ENCODE data around the gene SPPL2B. TPM values are rescaled to one million over a fixed set of nuclear protein-coding genes. Genes with fewer than 3 reads are reported as not detected.
"Not testable (repeated sequence)": the region's sequence is repeated elsewhere in the genome, so short reads cannot be mapped to it uniquely, and the experiment has no call there.

The SPPL2B gene
- total and polyA plus RNA-seq, 2 donors = 17.3 to 125 TPM

- peaks cover 0 to 20% of the 10 kb centered on the region in 2 donors for H3K27me3 ChIP-seq (ENCODE audit: control insufficient read depth in 2 of 2, insufficient read depth in 1 of 2, low read length in 1 of 2)
- H3K36me3 ChIP-seq (ENCODE audit: control insufficient read depth in 2 of 2, insufficient read depth in 2 of 2, low read length in 1 of 2) = no peaks in the 10 kb centered on the region
- no peaks in the 10 kb centered on the region for H3K4me1 ChIP-seq (ENCODE audit: control insufficient read depth in 2 of 2, insufficient read depth in 2 of 2, low read length in 2 of 2)
- peaks cover 0 to 4% of the 10 kb centered on the region in 2 donors for H3K9me3 ChIP-seq (ENCODE audit: control insufficient read depth in 2 of 2, insufficient read depth in 1 of 2, low read length in 1 of 2)
- no peak overlapping the region for H3K27ac ChIP-seq (ENCODE audit: low read depth in 1 of 2, low read length in 1 of 2)
- H3K4me3 ChIP-seq (ENCODE audit: low read length in 2 of 2) = no peak overlapping the region
- WGBS = 91% methylated on average over 21 of the region's 21 CpGs
- DNase-seq (ENCODE audit: low read depth in 6 of 9, low spot score in 9 of 9) = no peak
Measured at GRCh38 chr19:2389594-2389993, 61.1 kb downstream of the SPPL2B start.

DNA sequence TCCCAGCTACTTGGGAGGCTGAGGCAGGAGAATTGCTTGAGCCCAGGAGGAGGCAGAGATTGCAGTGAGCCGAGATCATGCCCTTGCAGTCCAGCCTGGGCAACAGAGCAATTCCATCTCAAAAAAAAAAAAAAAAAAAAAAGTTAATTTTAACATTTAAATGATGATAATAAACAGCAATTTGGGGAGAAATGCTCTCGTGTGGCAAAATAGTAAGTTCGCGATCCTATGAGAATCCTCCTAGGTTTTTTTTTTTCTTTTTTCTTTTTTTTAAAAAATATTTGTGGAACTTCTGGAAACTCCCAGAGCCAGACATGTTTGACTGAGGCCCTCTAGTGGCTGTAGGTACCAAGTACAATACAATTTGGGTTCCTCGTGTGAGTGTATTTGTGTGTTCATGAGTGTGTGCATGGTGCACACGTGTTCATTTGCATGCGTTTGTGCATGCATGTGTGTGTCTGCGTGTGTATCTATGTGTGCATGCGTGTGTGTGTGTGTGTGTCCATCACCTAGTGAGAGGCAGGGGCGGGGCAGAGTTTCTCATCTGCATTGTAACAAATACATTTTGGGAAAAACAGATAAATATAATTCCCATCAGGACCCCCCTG is 62.7 kb downstream of the SPPL2B start:
- H3K4me3 ChIP-seq (ENCODE audit: low read length in 2 of 2) = no peak overlapping the region
- H3K9me3 ChIP-seq (ENCODE audit: control insufficient read depth in 2 of 2, insufficient read depth in 1 of 2, low read length in 1 of 2) = no peaks in the 10 kb centered on the region
- H3K27ac ChIP-seq (ENCODE audit: low read depth in 1 of 2, low read length in 1 of 2) = no peak overlapping the region
- no peaks in the 10 kb centered on the region for H3K4me1 ChIP-seq (ENCODE audit: control insufficient read depth in 2 of 2, insufficient read depth in 2 of 2, low read length in 2 of 2)
- peak in 8 of 9 donors; percentile 28 to 74 (median 44) for DNase-seq (ENCODE audit: low read depth in 6 of 9, low spot score in 9 of 9)
- 13% methylated on average over 10 of the region's 10 CpGs for WGBS
- H3K27me3 ChIP-seq (ENCODE audit: control insufficient read depth in 2 of 2, insufficient read depth in 1 of 2, low read length in 1 of 2) = peaks cover 0 to 14% of the 10 kb centered on the region in 2 donors
- no peaks in the 10 kb centered on the region for H3K36me3 ChIP-seq (ENCODE audit: control insufficient read depth in 2 of 2, insufficient read depth in 2 of 2, low read length in 1 of 2)

- no peak for DNase-seq (ENCODE audit: low read depth in 6 of 9, low spot score in 9 of 9)
- H3K27ac ChIP-seq (ENCODE audit: low read depth in 1 of 2, low read length in 1 of 2) = no peak overlapping the region
- no peak overlapping the region for H3K4me3 ChIP-seq (ENCODE audit: low read length in 2 of 2)
- H3K27me3 ChIP-seq (ENCODE audit: control insufficient read depth in 2 of 2, insufficient read depth in 1 of 2, low read length in 1 of 2) = peaks cover 0 to 13% of the 10 kb centered on the region in 2 donors
- 88% methylated on average over 7 of the region's 7 CpGs for WGBS
- no peaks in the 10 kb centered on the region for H3K36me3 ChIP-seq (ENCODE audit: control insufficient read depth in 2 of 2, insufficient read depth in 2 of 2, low read length in 1 of 2)
- no peaks in the 10 kb centered on the region for H3K4me1 ChIP-seq (ENCODE audit: control insufficient read depth in 2 of 2, insufficient read depth in 2 of 2, low read length in 2 of 2)
- no peaks in the 10 kb centered on the region for H3K9me3 ChIP-seq (ENCODE audit: control insufficient read depth in 2 of 2, insufficient read depth in 1 of 2, low read length in 1 of 2)
Measured at GRCh38 chr19:2392366-2392765, 63.9 kb downstream of the SPPL2B start.

- H3K27ac ChIP-seq (ENCODE audit: low read depth in 1 of 2, low read length in 1 of 2); H3K27me3 ChIP-seq (ENCODE audit: control insufficient read depth in 2 of 2, insufficient read depth in 1 of 2, low read length in 1 of 2); H3K36me3 ChIP-seq (ENCODE audit: control insufficient read depth in 2 of 2, insufficient read depth in 2 of 2, low read length in 1 of 2); H3K4me3 ChIP-seq (ENCODE audit: low read length in 2 of 2); DNase-seq (ENCODE audit: low read depth in 6 of 9, low spot score in 9 of 9); H3K9me3 ChIP-seq (ENCODE audit: control insufficient read depth in 2 of 2, insufficient read depth in 1 of 2, low read length in 1 of 2); H3K4me1 ChIP-seq (ENCODE audit: control insufficient read depth in 2 of 2, insufficient read depth in 2 of 2, low read length in 2 of 2): not testable (repeated sequence)
- WGBS = 80% methylated on average over 8 of the region's 8 CpGs
Measured at GRCh38 chr19:2392899-2393298, 64.4 kb downstream of the SPPL2B start.

- H3K36me3 ChIP-seq (ENCODE audit: control insufficient read depth in 2 of 2, insufficient read depth in 2 of 2, low read length in 1 of 2) = no peaks in the 10 kb centered on the region
- WGBS = 62% methylated on average over 8 of the region's 8 CpGs
- no peak overlapping the region for H3K4me3 ChIP-seq (ENCODE audit: low read length in 2 of 2)
- no peak overlapping the region for H3K27ac ChIP-seq (ENCODE audit: low read depth in 1 of 2, low read length in 1 of 2)
- no peak for DNase-seq (ENCODE audit: low read depth in 6 of 9, low spot score in 9 of 9)
- H3K27me3 ChIP-seq (ENCODE audit: control insufficient read depth in 2 of 2, insufficient read depth in 1 of 2, low read length in 1 of 2) = peaks cover 0 to 5% of the 10 kb centered on the region in 2 donors
- H3K4me1 ChIP-seq (ENCODE audit: control insufficient read depth in 2 of 2, insufficient read depth in 2 of 2, low read length in 2 of 2) = no peaks in the 10 kb centered on the region
- H3K9me3 ChIP-seq (ENCODE audit: control insufficient read depth in 2 of 2, insufficient read depth in 1 of 2, low read length in 1 of 2) = no peaks in the 10 kb centered on the region
Measured at GRCh38 chr19:2394054-2394441, 65.6 kb downstream of the SPPL2B start.

GRCh38 chr19:2394442-2395292 is 66.2 kb downstream of the SPPL2B start:
- H3K4me3 ChIP-seq (ENCODE audit: low read length in 2 of 2) = peak overlapping the region in 1 of 2 donors; percentile 17
- DNase-seq (ENCODE audit: low read depth in 6 of 9, low spot score in 9 of 9) = no peak
- no peaks in the 10 kb centered on the region for H3K9me3 ChIP-seq (ENCODE audit: control insufficient read depth in 2 of 2, insufficient read depth in 1 of 2, low read length in 1 of 2)
- peaks cover 0 to 4% of the 10 kb centered on the region in 2 donors for H3K27me3 ChIP-seq (ENCODE audit: control insufficient read depth in 2 of 2, insufficient read depth in 1 of 2, low read length in 1 of 2)
- H3K4me1 ChIP-seq (ENCODE audit: control insufficient read depth in 2 of 2, insufficient read depth in 2 of 2, low read length in 2 of 2) = no peaks in the 10 kb centered on the region
- no peaks in the 10 kb centered on the region for H3K36me3 ChIP-seq (ENCODE audit: control insufficient read depth in 2 of 2, insufficient read depth in 2 of 2, low read length in 1 of 2)
- peak overlapping the region in 1 of 2 donors; percentile 25 for H3K27ac ChIP-seq (ENCODE audit: low read depth in 1 of 2, low read length in 1 of 2)
- WGBS = 51% methylated on average over 27 of the region's 27 CpGs

DNA sequence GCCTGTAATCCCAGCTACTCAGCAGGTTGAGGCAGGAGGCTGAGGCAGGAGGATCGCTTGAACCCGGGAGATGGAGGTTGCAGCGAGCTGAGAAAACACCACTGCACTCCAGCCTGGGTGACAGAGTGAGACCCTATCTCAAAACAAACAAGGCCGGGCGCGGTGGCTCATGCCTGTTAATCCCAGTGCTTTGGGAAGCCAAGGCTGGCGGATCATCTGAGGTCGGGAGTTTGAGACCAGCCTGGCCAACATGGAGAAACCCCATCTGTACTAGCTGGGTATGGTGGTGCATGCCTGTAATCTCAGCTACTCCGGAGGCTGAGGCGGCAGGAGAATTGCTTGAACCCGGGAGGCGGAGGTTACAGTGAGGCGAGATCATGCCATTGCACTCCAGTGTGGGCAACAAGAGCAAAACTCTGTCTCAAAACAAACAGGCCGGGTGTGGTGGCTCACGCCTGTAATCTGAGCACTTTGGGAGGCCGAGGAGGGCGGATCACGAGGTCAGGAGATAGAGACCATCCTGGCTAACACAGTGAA is 66.9 kb downstream of the SPPL2B start:
- H3K27me3 ChIP-seq (ENCODE audit: control insufficient read depth in 2 of 2, insufficient read depth in 1 of 2, low read length in 1 of 2); H3K9me3 ChIP-seq (ENCODE audit: control insufficient read depth in 2 of 2, insufficient read depth in 1 of 2, low read length in 1 of 2); H3K4me1 ChIP-seq (ENCODE audit: control insufficient read depth in 2 of 2, insufficient read depth in 2 of 2, low read length in 2 of 2); H3K36me3 ChIP-seq (ENCODE audit: control insufficient read depth in 2 of 2, insufficient read depth in 2 of 2, low read length in 1 of 2); H3K4me3 ChIP-seq (ENCODE audit: low read length in 2 of 2); H3K27ac ChIP-seq (ENCODE audit: low read depth in 1 of 2, low read length in 1 of 2); DNase-seq (ENCODE audit: low read depth in 6 of 9, low spot score in 9 of 9): not testable (repeated sequence)
- WGBS = 97% methylated on average over 18 of the region's 18 CpGs

DNA sequence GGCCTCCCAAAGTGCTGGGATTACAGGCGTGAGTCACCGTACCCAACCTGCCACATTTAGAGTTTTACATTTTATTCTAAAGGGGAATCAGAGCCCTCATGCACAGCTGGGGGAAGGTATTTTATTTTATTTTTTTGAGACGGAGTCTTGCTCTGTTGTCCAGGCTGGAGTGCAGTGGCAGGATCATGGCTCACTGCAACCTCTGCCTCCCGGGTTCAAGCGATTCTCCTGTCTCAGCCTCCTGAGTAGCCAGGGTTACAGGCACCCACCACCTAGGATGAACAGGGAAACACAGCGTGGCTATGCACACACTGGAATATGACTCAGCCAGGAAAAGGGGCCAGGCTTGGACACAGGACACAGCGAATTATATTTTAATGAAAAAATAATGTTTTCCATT is 68.7 kb downstream of the SPPL2B start:
- H3K36me3 ChIP-seq (ENCODE audit: control insufficient read depth in 2 of 2, insufficient read depth in 2 of 2, low read length in 1 of 2); H3K27me3 ChIP-seq (ENCODE audit: control insufficient read depth in 2 of 2, insufficient read depth in 1 of 2, low read length in 1 of 2); H3K4me3 ChIP-seq (ENCODE audit: low read length in 2 of 2); H3K9me3 ChIP-seq (ENCODE audit: control insufficient read depth in 2 of 2, insufficient read depth in 1 of 2, low read length in 1 of 2); H3K27ac ChIP-seq (ENCODE audit: low read depth in 1 of 2, low read length in 1 of 2); H3K4me1 ChIP-seq (ENCODE audit: control insufficient read depth in 2 of 2, insufficient read depth in 2 of 2, low read length in 2 of 2); DNase-seq (ENCODE audit: low read depth in 6 of 9, low spot score in 9 of 9): not testable (repeated sequence)
- WGBS = 98% methylated on average over 7 of the region's 7 CpGs

- Histone ChIP-seq H3K36me3 (ENCODE audit: control insufficient read depth in 2 of 2, insufficient read depth in 2 of 2, low read length in 1 of 2) (no peaks in the 10 kb centered on the region), H3K4me3 (ENCODE audit: low read length in 2 of 2) (no peak overlapping the region), H3K9me3 (ENCODE audit: control insufficient read depth in 2 of 2, insufficient read depth in 1 of 2, low read length in 1 of 2) (no peaks in the 10 kb centered on the region), H3K4me1 (ENCODE audit: control insufficient read depth in 2 of 2, insufficient read depth in 2 of 2, low read length in 2 of 2) (no peaks in the 10 kb centered on the region), H3K27ac (ENCODE audit: low read depth in 1 of 2, low read length in 1 of 2) (no peak overlapping the region), H3K27me3 (ENCODE audit: control insufficient read depth in 2 of 2, insufficient read depth in 1 of 2, low read length in 1 of 2) (peaks cover 0 to 2% of the 10 kb centered on the region in 2 donors)
- 97% methylated on average over 14 of the region's 14 CpGs for WGBS
- DNase-seq (ENCODE audit: low read depth in 6 of 9, low spot score in 9 of 9) = no peak
Measured at GRCh38 chr19:2398735-2399305, 70.3 kb downstream of the SPPL2B start.
